SK-N-SH treated with all-trans-retinoic acid at 6 μM for 48 hours (cell line): ENCODE data around the gene LRRC26.

Experiments used
- ARNTL ChIP-seq: fragments of 450-650 bp; formaldehyde crosslinking; IDR thresholded peaks from 2 replicates; pipeline ENCODE4 v1.5.0; 2020; ENCODE audit warnings: low read depth, mild to moderate bottlenecking, moderate library complexity, borderline replicate concordance
- ESRRG ChIP-seq: fragments of 250-450 bp; sonication (Bioruptor Pico); IDR thresholded peaks from 2 replicates; pipeline ENCODE4 v1.6.1; 2021; ENCODE audit warnings: mild to moderate bottlenecking
- GLIS3 ChIP-seq: fragments of 250-450 bp; sonication (Bioruptor Pico); IDR thresholded peaks from 2 replicates; pipeline ENCODE4 v1.5.0; 2020; ENCODE audit warnings: mild to moderate bottlenecking, moderate library complexity
- RARB ChIP-seq: fragments of 250-450 bp; sonication (Bioruptor Pico); IDR thresholded peaks from 2 replicates; pipeline ENCODE4 v1.8.0; 2021; ENCODE audit warnings: mild to moderate bottlenecking, moderate library complexity
- TCF4 ChIP-seq: fragments of 250-450 bp; sonication (Bioruptor Pico); IDR thresholded peaks from 2 replicates; pipeline ENCODE4 v1.8.0; 2021; ENCODE audit warnings: mild to moderate bottlenecking, moderate library complexity, borderline replicate concordance
- TOX ChIP-seq: fragments of 250-450 bp; sonication (Bioruptor Pico); IDR thresholded peaks from 2 replicates; pipeline ENCODE4 v1.8.0; 2021; ENCODE audit warnings: mild to moderate bottlenecking, moderate library complexity, borderline replicate concordance
- ZC3H10 ChIP-seq: fragments of 250-450 bp; sonication (Bioruptor Pico); IDR thresholded peaks from 2 replicates; pipeline ENCODE4 v1.5.1; 2021; ENCODE audit warnings: mild to moderate bottlenecking, moderate library complexity
- ZFP30 ChIP-seq: fragments of 450-650 bp; formaldehyde crosslinking; IDR thresholded peaks from 2 replicates; pipeline ENCODE4 v1.5.0; 2022; ENCODE audit warnings: mild to moderate bottlenecking, moderate library complexity
- ZNF70 ChIP-seq: fragments of 450-650 bp; formaldehyde crosslinking; IDR thresholded peaks from 2 replicates; pipeline ENCODE4 v1.5.0; 2020; ENCODE audit warnings: mild to moderate bottlenecking, moderate library complexity
- ZNF8 ChIP-seq: fragments of 450-650 bp; formaldehyde crosslinking; IDR thresholded peaks from 2 replicates; pipeline ENCODE4 v1.5.0; 2020; ENCODE audit warnings: mild to moderate bottlenecking, moderate library complexity
- TF ChIP-seq, protein P1 (sequence below): fragments of 250-450 bp; sonication (Bioruptor Pico); IDR thresholded peaks from 2 replicates; pipeline ENCODE4 v1.5.1; 2021; ENCODE audit warnings: mild to moderate bottlenecking, moderate library complexity
- TF ChIP-seq, protein P2 (sequence below): fragments of 250-450 bp; sonication (Bioruptor Pico); IDR thresholded peaks from 2 replicates; pipeline ENCODE4 v1.5.1; 2020; ENCODE audit warnings: low read depth, mild to moderate bottlenecking, moderate library complexity
- TF ChIP-seq, protein P3 (sequence below): fragments of 250-450 bp; sonication (Bioruptor Pico); IDR thresholded peaks from 2 replicates; pipeline ENCODE4 v1.8.0; 2020; ENCODE audit warnings: mild to moderate bottlenecking, moderate library complexity, borderline replicate concordance
- TF ChIP-seq, protein P4 (sequence below): fragments of 250-450 bp; sonication (Bioruptor Pico); IDR thresholded peaks from 2 replicates; pipeline ENCODE4 v1.8.0; 2021; ENCODE audit warnings: low read depth, mild to moderate bottlenecking, moderate library complexity, borderline replicate concordance

DNA sequence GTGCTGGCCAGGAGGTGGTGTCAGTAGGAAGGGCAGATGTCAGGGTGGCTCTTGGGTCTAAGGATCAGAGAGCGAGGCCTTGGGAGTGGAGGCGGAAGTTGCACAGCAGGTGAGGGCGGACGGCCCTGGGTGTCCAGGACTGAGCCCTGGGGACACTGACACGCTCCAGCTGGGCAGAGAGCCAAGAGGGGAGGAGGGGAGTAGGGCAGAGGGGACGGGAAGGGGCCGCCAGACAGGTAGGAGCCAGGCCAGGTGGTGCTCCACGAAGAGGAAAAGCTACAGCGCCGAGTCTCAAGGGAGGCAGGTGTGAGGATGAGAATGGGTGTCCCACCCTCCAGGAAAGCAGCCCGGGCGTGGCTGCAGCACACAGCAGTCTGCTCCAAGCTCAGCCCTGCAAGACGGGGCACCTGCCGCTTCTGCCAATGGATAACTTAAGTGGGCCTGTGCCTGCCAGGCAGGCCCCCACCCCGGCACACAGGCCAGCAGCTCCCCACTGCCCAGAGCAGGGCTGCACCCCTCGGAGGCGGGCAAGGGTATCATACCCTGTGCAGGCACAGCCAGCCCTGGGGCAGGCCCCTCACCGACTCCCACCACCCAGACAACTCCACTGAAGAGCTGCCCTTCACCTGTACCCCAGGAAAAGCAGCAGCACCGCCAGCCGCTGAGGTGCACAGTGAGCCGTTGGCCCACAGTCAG is 25.8 kb upstream of the LRRC26 start:
- TF ChIP-seq TCF4 (CRISPR knock-in tag) (no peak), ZC3H10 (no peak), TOX (CRISPR knock-in tag) (no peak), ESRRG (CRISPR knock-in tag) (no peak), ZNF70 (CRISPR knock-in tag) (no peak), ARNTL (CRISPR knock-in tag) (no peak), ZFP30 (CRISPR knock-in tag) (no peak), GLIS3 (CRISPR knock-in tag) (no peak), RARB (CRISPR knock-in tag) (no peak), ZNF8 (CRISPR knock-in tag) (no peak)
- TF ChIP-seq, protein P1, sequence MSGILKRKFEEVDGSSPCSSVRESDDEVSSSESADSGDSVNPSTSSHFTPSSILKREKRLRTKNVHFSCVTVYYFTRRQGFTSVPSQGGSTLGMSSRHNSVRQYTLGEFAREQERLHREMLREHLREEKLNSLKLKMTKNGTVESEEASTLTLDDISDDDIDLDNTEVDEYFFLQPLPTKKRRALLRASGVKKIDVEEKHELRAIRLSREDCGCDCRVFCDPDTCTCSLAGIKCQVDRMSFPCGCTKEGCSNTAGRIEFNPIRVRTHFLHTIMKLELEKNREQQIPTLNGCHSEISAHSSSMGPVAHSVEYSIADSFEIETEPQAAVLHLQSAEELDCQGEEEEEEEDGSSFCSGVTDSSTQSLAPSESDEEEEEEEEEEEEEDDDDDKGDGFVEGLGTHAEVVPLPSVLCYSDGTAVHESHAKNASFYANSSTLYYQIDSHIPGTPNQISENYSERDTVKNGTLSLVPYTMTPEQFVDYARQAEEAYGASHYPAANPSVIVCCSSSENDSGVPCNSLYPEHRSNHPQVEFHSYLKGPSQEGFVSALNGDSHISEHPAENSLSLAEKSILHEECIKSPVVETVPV, result no peak
- TF ChIP-seq, protein P2, sequence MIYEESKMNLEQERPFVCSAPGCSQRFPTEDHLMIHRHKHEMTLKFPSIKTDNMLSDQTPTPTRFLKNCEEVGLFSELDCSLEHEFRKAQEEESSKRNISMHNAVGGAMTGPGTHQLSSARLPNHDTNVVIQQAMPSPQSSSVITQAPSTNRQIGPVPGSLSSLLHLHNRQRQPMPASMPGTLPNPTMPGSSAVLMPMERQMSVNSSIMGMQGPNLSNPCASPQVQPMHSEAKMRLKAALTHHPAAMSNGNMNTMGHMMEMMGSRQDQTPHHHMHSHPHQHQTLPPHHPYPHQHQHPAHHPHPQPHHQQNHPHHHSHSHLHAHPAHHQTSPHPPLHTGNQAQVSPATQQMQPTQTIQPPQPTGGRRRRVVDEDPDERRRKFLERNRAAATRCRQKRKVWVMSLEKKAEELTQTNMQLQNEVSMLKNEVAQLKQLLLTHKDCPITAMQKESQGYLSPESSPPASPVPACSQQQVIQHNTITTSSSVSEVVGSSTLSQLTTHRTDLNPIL, result no peak
- TF ChIP-seq, protein P3, sequence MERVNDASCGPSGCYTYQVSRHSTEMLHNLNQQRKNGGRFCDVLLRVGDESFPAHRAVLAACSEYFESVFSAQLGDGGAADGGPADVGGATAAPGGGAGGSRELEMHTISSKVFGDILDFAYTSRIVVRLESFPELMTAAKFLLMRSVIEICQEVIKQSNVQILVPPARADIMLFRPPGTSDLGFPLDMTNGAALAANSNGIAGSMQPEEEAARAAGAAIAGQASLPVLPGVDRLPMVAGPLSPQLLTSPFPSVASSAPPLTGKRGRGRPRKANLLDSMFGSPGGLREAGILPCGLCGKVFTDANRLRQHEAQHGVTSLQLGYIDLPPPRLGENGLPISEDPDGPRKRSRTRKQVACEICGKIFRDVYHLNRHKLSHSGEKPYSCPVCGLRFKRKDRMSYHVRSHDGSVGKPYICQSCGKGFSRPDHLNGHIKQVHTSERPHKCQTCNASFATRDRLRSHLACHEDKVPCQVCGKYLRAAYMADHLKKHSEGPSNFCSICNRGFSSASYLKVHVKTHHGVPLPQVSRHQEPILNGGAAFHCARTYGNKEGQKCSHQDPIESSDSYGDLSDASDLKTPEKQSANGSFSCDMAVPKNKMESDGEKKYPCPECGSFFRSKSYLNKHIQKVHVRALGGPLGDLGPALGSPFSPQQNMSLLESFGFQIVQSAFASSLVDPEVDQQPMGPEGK (CRISPR knock-in tag), result no peak
- TF ChIP-seq, protein P4, sequence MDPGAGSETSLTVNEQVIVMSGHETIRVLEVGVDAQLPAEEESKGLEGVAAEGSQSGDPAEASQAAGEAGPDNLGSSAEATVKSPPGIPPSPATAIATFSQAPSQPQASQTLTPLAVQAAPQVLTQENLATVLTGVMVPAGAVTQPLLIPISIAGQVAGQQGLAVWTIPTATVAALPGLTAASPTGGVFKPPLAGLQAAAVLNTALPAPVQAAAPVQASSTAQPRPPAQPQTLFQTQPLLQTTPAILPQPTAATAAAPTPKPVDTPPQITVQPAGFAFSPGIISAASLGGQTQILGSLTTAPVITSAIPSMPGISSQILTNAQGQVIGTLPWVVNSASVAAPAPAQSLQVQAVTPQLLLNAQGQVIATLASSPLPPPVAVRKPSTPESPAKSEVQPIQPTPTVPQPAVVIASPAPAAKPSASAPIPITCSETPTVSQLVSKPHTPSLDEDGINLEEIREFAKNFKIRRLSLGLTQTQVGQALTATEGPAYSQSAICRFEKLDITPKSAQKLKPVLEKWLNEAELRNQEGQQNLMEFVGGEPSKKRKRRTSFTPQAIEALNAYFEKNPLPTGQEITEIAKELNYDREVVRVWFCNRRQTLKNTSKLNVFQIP (CRISPR knock-in tag), result no peak
